Hindlimb muscle (tissue), 1 donor: Measurements from ENCODE around the gene XRCC5. TPM values are rescaled to one million over a fixed set of nuclear protein-coding genes. Genes with fewer than 3 reads are reported as not detected.
"Not testable (repeated sequence)": the region's sequence is repeated elsewhere in the genome, so short reads cannot be mapped to it uniquely, and the experiment has no call there.

Experiments used
- DNase-seq: peaks from one replicate; pipeline ENCODE4 v3.0.0-alpha.2; 2013
- polyA plus RNA-seq: library from polyadenylated mRNA; unstranded; fragments of 120-200 nt; gene quantifications from one replicate; pipeline ENCODE4 v1.2.1, GENCODE V29; 2013; ENCODE audit not compliant: insufficient read length

The XRCC5 gene
- polyA plus RNA-seq, 1 donor: 146 TPM

DNA sequence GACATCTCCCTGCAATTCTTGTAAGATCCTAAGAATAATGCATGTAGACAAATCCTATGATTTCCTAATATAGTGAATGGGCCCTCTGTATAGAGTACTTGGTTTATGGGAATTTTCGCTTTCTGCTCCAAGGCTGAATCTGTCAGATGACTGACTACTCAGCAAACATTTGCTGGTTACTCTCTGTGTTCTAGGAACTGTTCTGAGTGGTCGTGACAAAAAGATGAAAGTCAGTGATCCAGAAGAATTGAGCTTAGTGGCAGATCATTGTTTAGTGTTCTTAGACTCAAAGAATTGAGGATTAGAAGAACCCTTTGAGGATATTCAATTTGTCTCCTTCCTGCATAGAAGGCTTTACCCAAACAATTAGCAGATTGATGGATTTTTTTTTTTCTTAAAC lies 10.0 kb downstream of the XRCC5 start:
- DNase-seq: no peak

DNA sequence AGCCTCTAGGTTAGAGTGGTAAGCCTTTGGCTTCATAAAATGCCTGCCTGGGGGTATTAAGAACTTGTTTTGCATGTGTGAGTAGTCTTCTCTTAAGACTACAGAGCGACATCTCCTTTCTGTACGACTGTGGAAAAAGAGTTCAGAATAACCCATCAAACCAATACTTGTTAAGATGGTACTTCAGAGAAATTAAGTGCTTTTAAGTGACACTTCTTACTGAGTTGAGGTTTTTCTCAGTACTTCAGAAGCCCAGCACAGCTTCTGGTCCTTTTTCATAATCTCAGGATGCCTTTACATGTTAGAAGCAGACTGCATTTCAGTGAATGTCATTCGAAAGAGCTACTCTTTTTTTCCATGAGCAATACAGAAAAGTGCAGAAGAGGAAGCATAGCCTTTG lies 10.8 kb downstream of the XRCC5 start:
- no peak for DNase-seq

DNA sequence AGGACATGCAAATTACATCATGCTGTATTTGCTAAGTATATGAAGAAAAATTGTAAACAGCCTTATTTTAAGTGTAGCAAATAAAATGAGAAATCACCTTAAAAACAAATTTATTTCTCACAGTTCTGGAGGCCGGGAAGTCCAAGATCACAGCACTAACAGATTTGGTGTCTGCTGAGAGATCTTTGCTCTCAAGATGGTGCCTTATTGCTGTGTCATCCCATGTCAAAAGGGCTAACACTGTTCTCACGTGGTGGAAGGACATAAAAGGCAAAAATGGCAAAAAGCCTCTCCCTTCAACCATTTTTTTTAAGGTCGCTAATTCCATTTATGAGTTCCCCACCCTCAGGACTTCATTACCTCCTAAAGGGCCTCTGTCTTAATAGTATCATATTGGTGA lies 12.1 kb downstream of the XRCC5 start:
- no peak for DNase-seq

DNA sequence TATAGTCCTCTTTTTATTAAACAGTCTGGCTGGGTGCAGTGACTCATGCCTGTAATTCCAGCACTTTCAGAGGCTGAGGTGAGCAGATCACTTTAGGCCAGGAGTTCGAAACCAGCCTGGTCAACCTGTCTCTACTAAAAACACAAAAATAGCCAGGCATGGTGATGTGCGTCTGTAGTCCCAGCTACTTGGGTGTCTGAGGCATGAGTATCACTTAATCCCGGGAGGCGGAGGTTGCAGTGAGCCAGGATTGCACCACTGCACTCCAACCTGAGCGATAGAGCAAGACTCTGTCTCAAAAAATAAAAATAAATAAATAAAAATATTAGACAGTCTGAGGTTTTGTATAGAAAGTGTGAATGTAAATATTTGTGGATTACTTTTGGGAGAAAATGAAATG lies 17.8 kb downstream of the XRCC5 start:
- DNase-seq: no peak

DNA sequence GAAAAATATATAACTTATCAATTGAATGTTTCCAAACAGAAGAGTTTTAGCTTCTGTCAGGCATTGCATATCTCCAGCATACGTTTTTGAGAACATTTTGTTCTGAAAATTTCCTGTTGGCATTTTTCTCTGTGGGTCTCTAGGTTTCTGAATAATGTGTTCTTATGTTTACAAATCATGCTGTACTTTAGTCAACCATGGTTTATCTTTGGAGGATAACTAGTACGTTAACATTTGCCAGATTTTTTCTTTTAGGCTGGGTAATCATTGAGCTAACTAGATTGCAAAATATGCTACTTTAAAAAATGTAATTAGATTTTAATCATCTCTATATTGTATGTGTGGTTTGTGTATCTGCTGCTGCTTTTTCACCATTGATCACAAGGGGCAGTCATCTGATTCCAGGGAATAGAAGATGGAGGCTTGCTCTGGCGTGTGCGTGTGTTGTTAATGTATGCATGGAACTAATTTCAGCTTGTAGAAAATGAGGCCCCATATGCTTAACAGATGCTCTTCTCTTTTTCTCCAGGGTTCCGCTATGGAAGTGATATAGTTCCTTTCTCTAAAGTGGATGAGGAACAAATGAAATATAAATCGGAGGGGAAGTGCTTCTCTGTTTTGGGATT lies 21.3 kb downstream of the XRCC5 start:
- DNase-seq: no peak

DNA sequence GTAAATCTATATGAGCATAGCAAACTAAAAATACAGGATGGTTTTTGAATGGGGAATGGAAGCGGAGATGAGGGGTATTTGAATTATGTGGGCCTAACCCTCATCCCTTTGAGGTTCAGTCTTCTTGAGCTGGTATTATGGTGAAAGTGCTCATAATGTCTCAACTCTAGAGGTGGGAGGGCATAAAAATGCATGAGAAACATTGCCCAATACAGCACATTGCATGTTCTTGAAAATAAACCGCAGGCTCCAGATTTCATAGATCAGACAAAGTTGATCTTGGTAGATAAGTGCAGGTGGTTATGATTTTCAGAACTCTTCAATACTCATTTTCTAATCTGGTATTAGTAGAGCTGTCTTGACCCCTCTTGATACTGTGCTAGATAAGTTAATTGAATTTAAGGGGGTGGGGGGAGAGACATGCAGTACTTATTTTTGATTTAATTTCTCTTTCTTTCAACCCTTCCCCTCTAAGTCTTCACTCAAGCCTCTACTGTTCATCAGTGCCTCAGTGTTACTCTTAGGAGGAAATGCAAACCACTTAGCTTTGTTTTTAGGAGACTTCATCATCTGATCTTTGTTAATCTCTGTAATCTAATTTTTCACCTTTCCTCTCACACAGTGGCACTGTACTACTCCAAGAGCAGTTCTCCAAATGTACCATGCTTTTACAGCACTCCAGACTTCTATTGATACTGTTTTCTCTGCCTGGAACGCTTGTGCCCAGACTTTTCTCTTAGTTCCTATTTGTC lies 22.2 kb downstream of the XRCC5 start:
- DNase-seq: no peak

GRCh38 chr2:216132585-216132984 lies 23.4 kb downstream of the XRCC5 start:
- no peak for DNase-seq

- DNase-seq: no peak
These were observed 24.2 kb downstream of the XRCC5 start for GRCh38 chr2:216133397-216133796.

DNA sequence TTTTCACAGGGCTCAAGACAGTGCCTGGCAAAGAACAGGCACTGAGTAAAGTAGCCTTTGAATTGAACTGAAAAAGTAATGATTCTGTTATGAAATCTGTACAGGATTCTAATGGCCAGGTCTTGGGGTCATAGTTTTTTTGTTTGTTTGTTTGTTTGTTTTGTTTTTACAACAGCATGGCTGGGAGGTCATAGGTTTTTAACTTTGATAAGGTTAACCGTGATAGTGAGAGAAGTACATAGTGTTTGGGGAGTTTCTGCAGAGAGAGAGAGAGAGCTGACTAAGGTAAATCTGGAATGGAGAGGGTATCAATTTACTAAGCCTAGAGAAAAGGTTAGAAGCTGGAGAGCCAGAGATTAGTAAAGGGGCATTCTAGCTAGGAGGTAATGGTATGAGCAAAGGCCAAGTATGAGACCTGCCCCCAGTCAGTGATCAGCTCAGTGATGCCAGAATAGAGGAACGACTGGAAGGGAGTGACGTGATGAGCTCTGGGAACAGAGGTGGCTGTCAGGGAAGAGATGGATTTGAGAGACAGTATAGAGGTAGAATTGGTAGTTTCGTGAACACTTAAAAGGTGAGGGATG lies 25.9 kb downstream of the XRCC5 start:
- DNase-seq: no peak

DNA sequence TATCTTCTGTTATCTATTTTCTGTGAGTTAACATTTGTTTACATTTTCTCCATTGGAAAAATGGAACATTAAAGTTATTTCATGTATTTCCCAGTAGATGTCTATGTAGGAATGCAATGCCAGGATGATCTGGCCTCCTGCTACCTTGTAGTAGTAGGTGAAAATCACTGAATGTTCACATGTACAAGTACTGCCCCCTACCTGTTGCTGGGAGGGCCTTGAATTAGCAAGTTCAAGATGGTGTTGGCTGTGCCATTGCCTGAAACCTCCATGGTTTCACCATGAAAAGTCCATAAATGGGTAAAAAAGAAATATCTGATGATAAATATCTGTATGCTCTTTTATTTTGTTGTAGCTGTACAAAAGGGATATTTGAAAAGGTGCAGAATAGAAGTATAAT lies 30.7 kb downstream of the XRCC5 start:
- no peak for DNase-seq

- not testable (repeated sequence) for DNase-seq
These were observed 32.4 kb downstream of the XRCC5 start for GRCh38 chr2:216141516-216141915.

GRCh38 chr2:216142540-216142939 lies 33.4 kb downstream of the XRCC5 start:
- DNase-seq: no peak

- DNase-seq: no peak
These were observed 35.2 kb downstream of the XRCC5 start for GRCh38 chr2:216144372-216144771.

- no peak for DNase-seq
These were observed 35.7 kb downstream of the XRCC5 start for GRCh38 chr2:216144857-216145256.

- no peak for DNase-seq
These were observed 37.4 kb downstream of the XRCC5 start for GRCh38 chr2:216146573-216146972.

GRCh38 chr2:216147172-216148131 lies 38.3 kb downstream of the XRCC5 start:
- no peak for DNase-seq

DNA sequence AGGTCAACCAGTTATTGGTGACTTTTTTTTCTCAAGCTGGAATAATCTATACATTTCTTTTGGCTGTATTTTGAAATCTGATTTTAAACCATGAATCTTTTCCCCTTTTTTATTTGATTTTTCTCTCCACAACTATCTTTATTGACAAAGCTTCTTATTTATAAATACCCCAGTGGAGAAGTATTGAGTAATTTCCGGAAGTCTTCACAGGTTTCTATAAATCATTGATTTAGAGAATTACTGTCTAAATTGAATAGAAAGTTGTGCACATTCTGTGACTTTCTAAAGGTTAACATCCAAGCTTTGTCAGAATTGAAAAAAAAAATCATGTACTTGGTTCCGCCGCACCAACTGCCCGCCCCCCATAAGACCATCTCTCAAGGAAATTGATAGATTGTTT lies 39.8 kb downstream of the XRCC5 start:
- no peak for DNase-seq

GRCh38 chr2:216149741-216150140 lies 40.6 kb downstream of the XRCC5 start:
- DNase-seq: no peak

GRCh38 chr2:216151313-216152025 lies 42.3 kb downstream of the XRCC5 start:
- no peak for DNase-seq

- no peak for DNase-seq
These were observed 46.8 kb downstream of the XRCC5 start for GRCh38 chr2:216155954-216156353.

DNA sequence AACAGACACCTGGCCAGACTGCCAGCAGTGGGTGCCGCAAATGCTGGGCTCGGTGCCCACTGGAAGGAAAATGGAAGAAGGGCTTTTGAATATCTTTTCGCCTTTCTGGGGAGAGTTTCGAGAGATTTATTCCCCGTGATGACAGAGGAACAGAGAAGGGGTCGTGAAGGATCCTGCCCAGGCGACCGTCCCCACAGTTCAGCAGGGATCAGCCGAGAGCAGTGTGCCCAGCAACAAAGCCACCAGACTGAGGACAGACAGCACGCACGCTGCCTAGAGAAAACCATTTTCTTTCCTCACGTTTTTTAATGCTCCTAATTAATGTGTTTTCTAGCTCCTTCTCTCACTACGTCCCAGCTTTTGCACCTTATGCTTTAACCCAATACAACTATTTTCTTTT lies 47.7 kb downstream of the XRCC5 start:
- DNase-seq: no peak

DNA sequence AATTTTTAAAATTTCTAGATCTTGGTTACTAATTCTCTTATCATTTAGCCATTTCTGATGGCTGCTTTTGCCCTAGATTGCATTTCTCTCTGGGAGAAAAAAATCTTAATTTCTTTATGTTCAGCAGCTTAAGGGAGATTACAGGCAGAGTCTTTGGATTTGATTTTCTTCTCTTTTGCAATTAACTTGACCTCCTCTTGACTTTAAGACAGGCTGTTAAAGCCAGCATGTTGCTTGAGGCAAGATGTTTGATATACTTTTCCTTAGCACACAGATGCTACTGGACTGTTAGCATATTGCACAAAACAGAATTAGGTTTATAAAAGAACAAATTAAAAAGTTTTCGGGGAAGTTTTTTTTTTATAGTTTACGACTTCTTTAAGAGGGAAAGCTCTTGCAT lies 50.0 kb downstream of the XRCC5 start:
- DNase-seq: no peak
